K562 (cell line): Measurements from ENCODE around the gene UBE2U. TPM values are rescaled to one million over a fixed set of nuclear protein-coding genes. Genes with fewer than 3 reads are reported as not detected.

Experiments used
- ATAC-seq: fragments of 200-7000 bp; cut with Tn5 transposase; 3 replicates; pipeline ENCODE4 v1.9.1; 2020; ENCODE audit warnings: moderate library complexity
- BruUV-seq: library from RNA; stranded (reverse); fragments of 400-500 nt; replicated peaks from 2 replicates; lab custom pipeline; 2021; lab: Mats Ljungman, UMichigan
- CTCF ChIA-PET: fragments of 300-600 bp; formaldehyde crosslinking; extraction: SDS; loops from one replicate; lab custom pipeline; 2021; ENCODE audit warnings: low intra/inter-chr PET ratio; lab: Yijun Ruan, JAX
- POLR2A ChIA-PET: fragments of 300-600, 350-650 bp; sonication (Branson Sonifier 250); formaldehyde crosslinking; extraction: SDS; loops from one replicate; lab custom pipeline; 2021; ENCODE audit warnings: antibody characterized with exemption, inconsistent platforms; lab: Yijun Ruan, JAX
- DNase-seq, 4 experiments: peaks; one replicate each; pipeline versions ENCODE4 v3.0.0 to v3.0.0-alpha.2; 2011 to 2018; ENCODE audit warnings: low spot score in 3 of 4, mixed read lengths in 3 of 4; ENCODE audit errors: extremely low read depth in 1 of 4
- FAIRE-seq: peaks from 2 replicates; lab custom pipeline; 2011; peaks lifted over from hg19 to GRCh38; lab: Jason Lieb, UNC
- H2AFZ ChIP-seq: 2 replicates; pipeline ENCODE4 v1.6.0; 2011; ENCODE audit warnings: low read depth, low read length, control low read depth, inconsistent platforms
- H3K27ac ChIP-seq: fragments of 200-600 bp; 3 replicates; pipeline ENCODE4 v1.8.0; 2011; ENCODE audit warnings: low read depth, mild to moderate bottlenecking, control low read depth, inconsistent platforms, low read length, moderate library complexity, mixed read lengths; ENCODE audit errors: extremely low read depth
- H3K27me3 ChIP-seq, 2 experiments: fragments of 300-600 bp in 1 of 2; 2 replicates in 1 of 2; 3 replicates in 1 of 2; pipeline versions ENCODE4 v1.6.0 to v1.8.0; 2011; ENCODE audit warnings: inconsistent platforms in 2 of 2, low read length in 2 of 2, mild to moderate bottlenecking in 1 of 2, mixed read lengths in 1 of 2, moderate library complexity in 1 of 2; ENCODE audit not compliant: control insufficient read depth in 2 of 2, insufficient read depth in 2 of 2
- H3K36me3 ChIP-seq: fragments of 300-600 bp; 3 replicates; pipeline ENCODE4 v1.8.0; 2011; ENCODE audit warnings: mild to moderate bottlenecking, low read length, inconsistent platforms; ENCODE audit not compliant: control insufficient read depth, insufficient read depth
- H3K4me1 ChIP-seq, 2 experiments: fragments of 200-600 bp in 1 of 2; replicated peaks in 1 of 2; 2 replicates in 1 of 2; 3 replicates in 1 of 2; pipeline versions ENCODE4 v1.5.1 to v1.8.0; 2011; ENCODE audit warnings: inconsistent platforms in 2 of 2, low read length in 2 of 2, mild to moderate bottlenecking in 1 of 2, mixed read lengths in 1 of 2, moderate library complexity in 1 of 2; ENCODE audit not compliant: control insufficient read depth in 2 of 2, insufficient read depth in 2 of 2
- H3K4me2 ChIP-seq: 2 replicates; pipeline ENCODE4 v1.6.1; 2011; ENCODE audit warnings: low read length, control low read depth, inconsistent platforms, mixed read lengths; ENCODE audit not compliant: insufficient read depth
- H3K4me3 ChIP-seq: fragments of 200-600 bp; sonication (generic), shearing (Covaris generic); 2 replicates; pipeline ENCODE4 v1.5.1; 2016; ENCODE audit warnings: control low read depth, inconsistent platforms
- H3K79me2 ChIP-seq: fragments of 200-600 bp; 3 replicates; pipeline ENCODE4 v1.8.0; 2011; ENCODE audit warnings: low read length, inconsistent platforms; ENCODE audit not compliant: control insufficient read depth, insufficient read depth
- H3K9ac ChIP-seq, 2 experiments: 2 replicates each; pipeline versions ENCODE4 v1.6.0 to v1.6.1; 2011; ENCODE audit warnings: low read depth in 2 of 2, low read length in 2 of 2, control low read depth in 1 of 2, inconsistent platforms in 1 of 2, mild to moderate bottlenecking in 1 of 2, mixed read lengths in 1 of 2; ENCODE audit not compliant: insufficient read depth in 1 of 2
- H3K9me1 ChIP-seq: one replicate; pipeline ENCODE4 v1.6.0; 2011; ENCODE audit warnings: inconsistent platforms, mild to moderate bottlenecking, low read length, moderate library complexity; ENCODE audit not compliant: control insufficient read depth, insufficient read depth
- H3K9me3 ChIP-seq: replicated peaks from 2 replicates; pipeline ENCODE4 v1.5.1; 2011; ENCODE audit warnings: low read depth, low read length, inconsistent platforms; ENCODE audit not compliant: control insufficient read depth, insufficient read depth
- H4K20me1 ChIP-seq: replicated peaks from 2 replicates; pipeline ENCODE4 v1.6.1; 2011; ENCODE audit warnings: low read length, inconsistent platforms, mixed read lengths; ENCODE audit not compliant: control insufficient read depth, insufficient read depth
- CXXC5 ChIP-seq: fragments of 250-450 bp; sonication (Bioruptor Pico); IDR thresholded peaks from 2 replicates; pipeline ENCODE4 v1.8.0; 2022; ENCODE audit warnings: inconsistent platforms, mild to moderate bottlenecking, moderate library complexity
- ETV1 ChIP-seq: fragments of 450-650 bp; conservative IDR thresholded peaks from 2 replicates; pipeline ENCODE4 v1.6.1; 2016; ENCODE audit warnings: missing genetic modification characterization, control low read depth, low read depth, missing compliant biosample characterization
- FOXJ2 ChIP-seq: fragments of 200-800 bp; sonication (Bioruptor generic); IDR thresholded peaks from 2 replicates; pipeline ENCODE4 v1.6.1; 2016; ENCODE audit warnings: missing genetic modification characterization, missing compliant biosample characterization
- HDAC8 ChIP-seq: fragments of 450-650 bp; IDR thresholded peaks from 2 replicates; pipeline ENCODE4 v1.6.1; 2016; ENCODE audit warnings: mild to moderate bottlenecking, missing genetic modification characterization, moderate library complexity, missing compliant biosample characterization
- KAT7 ChIP-seq: sonication (generic); formaldehyde crosslinking; IDR thresholded peaks from 2 replicates; pipeline ENCODE4 v1.8.0; 2022; ENCODE audit warnings: missing genetic modification reagents, mild to moderate bottlenecking, borderline replicate concordance
- KDM2B ChIP-seq: fragments of 250-450 bp; sonication (Bioruptor Pico); IDR thresholded peaks from 2 replicates; pipeline ENCODE4 v1.8.0; 2021; ENCODE audit warnings: mild to moderate bottlenecking, moderate library complexity
- PTBP1 ChIP-seq: fragments of 200-400 bp; formaldehyde crosslinking; IDR thresholded peaks from 2 replicates; pipeline ENCODE4 v1.6.1; 2017; ENCODE audit warnings: low read depth, low read length
- RFX1 ChIP-seq: fragments of 450-650 bp; IDR thresholded peaks from 2 replicates; pipeline ENCODE4 v1.6.1; 2016; ENCODE audit warnings: mild to moderate bottlenecking, moderate library complexity
- RFX5 ChIP-seq: IDR thresholded peaks from 2 replicates; pipeline ENCODE4 v1.6.1; 2011; ENCODE audit warnings: low read depth, mild to moderate bottlenecking, improper control_type of control experiment, low read length
- SMARCA4 ChIP-seq: fragments of 450-650 bp; IDR thresholded peaks from 2 replicates; pipeline ENCODE4 v1.6.1; 2016
- SMARCE1 ChIP-seq: fragments of 450-650 bp; IDR thresholded peaks from 2 replicates; pipeline ENCODE4 v1.7.1; 2016; ENCODE audit warnings: mild to moderate bottlenecking
- SMC3 ChIP-seq: conservative IDR thresholded peaks from 2 replicates; pipeline ENCODE4 v1.6.1; 2011; ENCODE audit warnings: low read depth, low read length, improper control_type of control experiment; ENCODE audit not compliant: insufficient read depth
- ZFP36 ChIP-seq: fragments of 150-350 bp; IDR thresholded peaks from 2 replicates; pipeline ENCODE4 v1.6.1; 2018; ENCODE audit warnings: low read length, low read depth; ENCODE audit not compliant: partially characterized antibody
- WGBS: fragments of 100-300 bp; shearing (Covaris generic); methylation state at CpG from one replicate; pipeline ENCODE4 v1.1.6; 2016; ENCODE audit warnings: low coverage, mixed read lengths; ENCODE audit not compliant: insufficient coverage; ENCODE audit errors: missing lambda C conversion rate; 5-methylcytosine and 5-hydroxymethylcytosine counted together
- in situ Hi-C: fragments of 300-500 bp; cut with MboI; formaldehyde crosslinking; loops from 4 replicates; pipeline ENCODE4 v1.15.0; 2018; ENCODE audit warnings: inconsistent platforms, mixed read lengths
- intact Hi-C: fragments of 100-400 bp; cut with micrococcal nuclease; formaldehyde crosslinking; loops from 2 replicates; pipeline ENCODE4 v1.14.2; 2022
- polyA plus RNA-seq, 8 experiments: library from polyadenylated mRNA; depleted of rRNA in 4 of 8; stranded (reverse) in 5 of 8; unstranded in 3 of 8; fragments of >200 nt; fragmentation: Nextera tagmentation in 2 of 8; fragmentation: Illumina TruSeq in 1 of 8; extraction: Ambion mirVana in 2 of 8; extraction: Trizol in 1 of 8; gene quantifications; 2 replicates each; pipeline versions ENCODE4 v1.2.1 to v1.2.3, GENCODE V29; 2011 to 2014; ENCODE audit warnings: inconsistent platforms in 1 of 8, missing spikeins in 1 of 8
- total RNA-seq, 7 experiments: library from RNA; depleted of rRNA in 6 of 7; stranded (reverse); fragments of >200 nt in 6 of 7; fragmentation: Illumina TruSeq in 2 of 7; extraction: Trizol in 2 of 7; gene quantifications; 2 replicates each; pipeline versions ENCODE4 v1.2.1 to v1.2.3, GENCODE V29; 2011 to 2021; ENCODE audit warnings: low replicate concordance in 1 of 7
- TF ChIP-seq, protein P1 (sequence below): IDR thresholded peaks from 2 replicates; pipeline ENCODE4 v1.6.1; 2016; ENCODE audit warnings: missing genetic modification characterization, missing compliant biosample characterization
- TF ChIP-seq, protein P2 (sequence below), 2 experiments: IDR thresholded peaks; 2 replicates each; pipeline ENCODE4 v1.6.1; 2012; ENCODE audit warnings: improper control_type of control experiment in 2 of 2, low read depth in 2 of 2, low read length in 2 of 2, borderline replicate concordance in 1 of 2
- TF ChIP-seq, protein P3 (sequence below): fragments of 250-450 bp; sonication (Bioruptor Pico); IDR thresholded peaks from 2 replicates; pipeline ENCODE4 v1.9.0; 2021; ENCODE audit warnings: mild to moderate bottlenecking

UBE2U gene
- total and polyA plus RNA-seq, 9 of the 15 experiments (the other 6 are each of a cell fraction or from before 2014, with no cell fraction given), result not detected

DNA sequence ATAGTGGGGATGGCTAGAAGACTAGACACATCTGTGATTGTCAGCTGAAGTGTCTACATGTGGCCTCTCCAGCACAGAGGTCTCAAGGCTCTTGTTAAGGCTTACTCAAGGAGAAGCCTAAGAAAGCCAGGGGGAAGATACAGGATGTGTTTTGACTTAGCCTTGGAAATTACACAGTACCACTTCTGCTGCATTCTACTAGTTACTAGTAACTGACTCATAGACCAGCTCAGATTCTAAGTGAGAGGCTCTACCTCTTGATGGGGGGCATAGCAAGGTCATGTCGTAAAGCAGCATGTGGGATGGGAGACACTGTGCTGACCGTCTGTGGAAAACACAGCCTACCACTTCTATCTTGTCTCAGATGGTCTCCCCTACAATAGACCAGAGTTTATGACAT lies 99.5 kb downstream of the UBE2U start:
- in situ Hi-C loops, result no loop called here
- no peaks in the 10 kb centered on the region for H4K20me1 ChIP-seq
- no TSS peak for BruUV-seq
- TF ChIP-seq SMARCE1, result no peak
- TF ChIP-seq, protein P1, sequence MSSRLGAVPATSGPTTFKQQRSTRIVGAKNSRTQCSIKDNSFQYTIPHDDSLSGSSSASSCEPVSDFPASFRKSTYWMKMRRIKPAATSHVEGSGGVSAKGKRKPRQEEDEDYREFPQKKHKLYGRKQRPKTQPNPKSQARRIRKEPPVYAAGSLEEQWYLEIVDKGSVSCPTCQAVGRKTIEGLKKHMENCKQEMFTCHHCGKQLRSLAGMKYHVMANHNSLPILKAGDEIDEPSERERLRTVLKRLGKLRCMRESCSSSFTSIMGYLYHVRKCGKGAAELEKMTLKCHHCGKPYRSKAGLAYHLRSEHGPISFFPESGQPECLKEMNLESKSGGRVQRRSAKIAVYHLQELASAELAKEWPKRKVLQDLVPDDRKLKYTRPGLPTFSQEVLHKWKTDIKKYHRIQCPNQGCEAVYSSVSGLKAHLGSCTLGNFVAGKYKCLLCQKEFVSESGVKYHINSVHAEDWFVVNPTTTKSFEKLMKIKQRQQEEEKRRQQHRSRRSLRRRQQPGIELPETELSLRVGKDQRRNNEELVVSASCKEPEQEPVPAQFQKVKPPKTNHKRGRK, result no peak
- TF ChIP-seq, protein P2, sequence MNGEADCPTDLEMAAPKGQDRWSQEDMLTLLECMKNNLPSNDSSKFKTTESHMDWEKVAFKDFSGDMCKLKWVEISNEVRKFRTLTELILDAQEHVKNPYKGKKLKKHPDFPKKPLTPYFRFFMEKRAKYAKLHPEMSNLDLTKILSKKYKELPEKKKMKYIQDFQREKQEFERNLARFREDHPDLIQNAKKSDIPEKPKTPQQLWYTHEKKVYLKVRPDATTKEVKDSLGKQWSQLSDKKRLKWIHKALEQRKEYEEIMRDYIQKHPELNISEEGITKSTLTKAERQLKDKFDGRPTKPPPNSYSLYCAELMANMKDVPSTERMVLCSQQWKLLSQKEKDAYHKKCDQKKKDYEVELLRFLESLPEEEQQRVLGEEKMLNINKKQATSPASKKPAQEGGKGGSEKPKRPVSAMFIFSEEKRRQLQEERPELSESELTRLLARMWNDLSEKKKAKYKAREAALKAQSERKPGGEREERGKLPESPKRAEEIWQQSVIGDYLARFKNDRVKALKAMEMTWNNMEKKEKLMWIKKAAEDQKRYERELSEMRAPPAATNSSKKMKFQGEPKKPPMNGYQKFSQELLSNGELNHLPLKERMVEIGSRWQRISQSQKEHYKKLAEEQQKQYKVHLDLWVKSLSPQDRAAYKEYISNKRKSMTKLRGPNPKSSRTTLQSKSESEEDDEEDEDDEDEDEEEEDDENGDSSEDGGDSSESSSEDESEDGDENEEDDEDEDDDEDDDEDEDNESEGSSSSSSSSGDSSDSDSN (IDR thresholded peaks at IDR 0.05; ENCODE audit: borderline replicate concordance in 1 of 2, low read depth in 2 of 2, low read length in 2 of 2), result no peak
- TF ChIP-seq CXXC5 (CRISPR knock-in tag), result no peak
- no peak for TF ChIP-seq PTBP1
- no peak for TF ChIP-seq ETV1 (tag)
- no peak for TF ChIP-seq RFX5
- TF ChIP-seq KAT7 (CRISPR knock-in tag), result no peak
- TF ChIP-seq SMARCA4, result no peak
- no peak for TF ChIP-seq HDAC8 (tag)
- TF ChIP-seq FOXJ2 (tag), result no peak
- no peak for TF ChIP-seq RFX1
- no peak for TF ChIP-seq SMC3
- TF ChIP-seq ZFP36, result no peak
- TF ChIP-seq, protein P3, sequence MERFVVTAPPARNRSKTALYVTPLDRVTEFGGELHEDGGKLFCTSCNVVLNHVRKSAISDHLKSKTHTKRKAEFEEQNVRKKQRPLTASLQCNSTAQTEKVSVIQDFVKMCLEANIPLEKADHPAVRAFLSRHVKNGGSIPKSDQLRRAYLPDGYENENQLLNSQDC (CRISPR knock-in tag), result no peak
- no peak for TF ChIP-seq KDM2B (CRISPR knock-in tag)
- H3K27ac ChIP-seq, result no peak overlapping the region
- intact Hi-C loops, result no loop called here
- ATAC-seq (no peak), FAIRE-seq (no peak), DNase-seq (no peak)
- H3K4me1 ChIP-seq, result no peaks in the 10 kb centered on the region
- no peaks in the 10 kb centered on the region for H3K36me3 ChIP-seq
- no peak overlapping the region for H3K4me3 ChIP-seq
- no peaks in the 10 kb centered on the region for H3K9me1 ChIP-seq
- H3K27me3 ChIP-seq, result no peaks in the 10 kb centered on the region
- no peaks in the 10 kb centered on the region for H3K79me2 ChIP-seq
- POLR2A ChIA-PET, result interaction anchor here (0.5 kb wide), 1 partner anchor 40 kb away, joined by 3 read pairs; no protein-coding TSS in a partner anchor
- H3K4me2 ChIP-seq, result no peak overlapping the region
- no peaks in the 10 kb centered on the region for H3K9me3 ChIP-seq
- no peak overlapping the region for H3K9ac ChIP-seq
- CTCF ChIA-PET, result no interaction called here
- H2AFZ ChIP-seq, result no peak overlapping the region
- WGBS, result 0% methylated on average over 2 of the region's 2 CpGs
